Loucy (cell line): Measurements from ENCODE around the gene FBXO30.

Experiments
- H2AFZ ChIP-seq: fragments of 200-600 bp; sonication (generic); 2 replicates; pipeline ENCODE4 v1.6.0; 2016; ENCODE audit warnings: antibody characterized with exemption, mild to moderate bottlenecking, low read length, moderate library complexity
- H3F3A ChIP-seq: fragments of 200-600 bp; 2 replicates; pipeline ENCODE4 v1.6.0; 2016; ENCODE audit warnings: antibody characterized with exemption, low read depth, mild to moderate bottlenecking
- H3K27me3 ChIP-seq: fragments of 200-600 bp; sonication (generic); 2 replicates; pipeline ENCODE4 v1.6.1; 2014; ENCODE audit warnings: low read length, mild to moderate bottlenecking; ENCODE audit not compliant: insufficient read depth, poor library complexity, severe bottlenecking
- H3K36me3 ChIP-seq: fragments of 200-600 bp; sonication (generic); 2 replicates; pipeline ENCODE4 v1.6.1; 2016; ENCODE audit warnings: low read length; ENCODE audit not compliant: insufficient read depth
- H3K4me1 ChIP-seq: fragments of 200-600 bp; sonication (generic); 2 replicates; pipeline ENCODE4 v1.5.1; 2014; ENCODE audit warnings: low read length, mild to moderate bottlenecking; ENCODE audit not compliant: insufficient read depth, poor library complexity, severe bottlenecking
- H3K4me2 ChIP-seq: fragments of 200-600 bp; sonication (generic); 2 replicates; pipeline ENCODE4 v1.6.0; 2014; ENCODE audit warnings: antibody characterized with exemption, low read length, low read depth, mild to moderate bottlenecking; ENCODE audit not compliant: poor library complexity, severe bottlenecking
- H3K4me3 ChIP-seq: fragments of 200-600 bp; sonication (generic); 2 replicates; pipeline ENCODE4 v1.5.1; 2014; ENCODE audit warnings: low read length, mild to moderate bottlenecking, mixed read lengths; ENCODE audit not compliant: poor library complexity, severe bottlenecking
- H3K79me2 ChIP-seq: fragments of 200-600 bp; sonication (generic); 2 replicates; pipeline ENCODE4 v1.6.1; 2014; ENCODE audit warnings: low read length; ENCODE audit not compliant: insufficient read depth
- H3K9ac ChIP-seq: fragments of 200-600 bp; sonication (generic); 2 replicates; pipeline ENCODE4 v1.6.0; 2014; ENCODE audit warnings: mild to moderate bottlenecking, low read depth, low read length, moderate library complexity; ENCODE audit not compliant: poor library complexity, severe bottlenecking
- H3K9me2 ChIP-seq: fragments of 200-600 bp; sonication (generic); replicated peaks from 2 replicates; pipeline ENCODE4 v1.6.1; 2016; ENCODE audit warnings: low read depth, low read length, mixed read lengths
- H3K9me3 ChIP-seq: fragments of 200-600 bp; sonication (generic); 2 replicates; pipeline ENCODE4 v1.6.1; 2014; ENCODE audit warnings: mild to moderate bottlenecking, antibody characterized with exemption, low read length, low read depth; ENCODE audit not compliant: insufficient read depth
- H4K20me1 ChIP-seq: fragments of 200-600 bp; sonication (generic); 2 replicates; pipeline ENCODE4 v1.6.0; 2014; ENCODE audit warnings: antibody characterized with exemption, low read length, mild to moderate bottlenecking; ENCODE audit not compliant: insufficient read depth, poor library complexity, severe bottlenecking
- EZH2phosphoT487 ChIP-seq: fragments of 200-600 bp; IDR thresholded peaks from 2 replicates; pipeline ENCODE4 v1.6.1; 2018; ENCODE audit warnings: antibody characterized with exemption, mild to moderate bottlenecking, moderate library complexity, borderline replicate concordance
- TF ChIP-seq, protein P1 (sequence below): fragments of 200-600 bp; sonication (generic); conservative IDR thresholded peaks from 2 replicates; pipeline ENCODE4 v1.5.1; 2014; ENCODE audit warnings: mild to moderate bottlenecking, antibody characterized with exemption, low read length

The FBXO30 gene

DNA sequence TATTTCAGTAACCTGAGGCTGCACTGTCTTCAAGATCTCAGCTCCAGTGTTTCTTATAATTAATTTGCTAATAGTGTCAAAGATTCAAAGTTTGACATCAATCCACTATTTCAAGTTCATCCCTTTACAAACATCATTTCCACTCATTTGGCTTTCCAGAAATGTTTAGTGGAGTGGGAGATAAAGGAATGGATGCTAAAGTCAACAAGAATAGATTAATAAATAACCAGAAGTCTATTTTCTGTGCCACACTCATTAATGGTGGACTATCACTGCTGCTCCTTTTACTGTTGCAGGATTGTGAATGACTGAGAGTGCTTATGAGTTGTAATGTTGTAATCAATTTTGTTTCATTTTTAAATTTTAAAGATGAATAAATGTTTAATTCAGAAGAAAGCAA lies 50.9 kb downstream of the FBXO30 start:
- Histone ChIP-seq H3K4me1 (no peaks in the 10 kb centered on the region), H3K9me3 (no peaks in the 10 kb centered on the region), H3K4me3 (no peak overlapping the region), H3K27me3 (no peaks in the 10 kb centered on the region), H3K4me2 (no peak overlapping the region), H2AFZ (no peak overlapping the region), H3K9ac (no peak overlapping the region), H3K9me2 (no peaks in the 10 kb centered on the region), H3F3A (no peaks in the 10 kb centered on the region), H3K36me3 (no peaks in the 10 kb centered on the region), H3K79me2 (no peaks in the 10 kb centered on the region), H4K20me1 (no peaks in the 10 kb centered on the region)
- TF ChIP-seq, protein P1, sequence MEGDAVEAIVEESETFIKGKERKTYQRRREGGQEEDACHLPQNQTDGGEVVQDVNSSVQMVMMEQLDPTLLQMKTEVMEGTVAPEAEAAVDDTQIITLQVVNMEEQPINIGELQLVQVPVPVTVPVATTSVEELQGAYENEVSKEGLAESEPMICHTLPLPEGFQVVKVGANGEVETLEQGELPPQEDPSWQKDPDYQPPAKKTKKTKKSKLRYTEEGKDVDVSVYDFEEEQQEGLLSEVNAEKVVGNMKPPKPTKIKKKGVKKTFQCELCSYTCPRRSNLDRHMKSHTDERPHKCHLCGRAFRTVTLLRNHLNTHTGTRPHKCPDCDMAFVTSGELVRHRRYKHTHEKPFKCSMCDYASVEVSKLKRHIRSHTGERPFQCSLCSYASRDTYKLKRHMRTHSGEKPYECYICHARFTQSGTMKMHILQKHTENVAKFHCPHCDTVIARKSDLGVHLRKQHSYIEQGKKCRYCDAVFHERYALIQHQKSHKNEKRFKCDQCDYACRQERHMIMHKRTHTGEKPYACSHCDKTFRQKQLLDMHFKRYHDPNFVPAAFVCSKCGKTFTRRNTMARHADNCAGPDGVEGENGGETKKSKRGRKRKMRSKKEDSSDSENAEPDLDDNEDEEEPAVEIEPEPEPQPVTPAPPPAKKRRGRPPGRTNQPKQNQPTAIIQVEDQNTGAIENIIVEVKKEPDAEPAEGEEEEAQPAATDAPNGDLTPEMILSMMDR, result no peak
- TF ChIP-seq EZH2phosphoT487, result no peak

DNA sequence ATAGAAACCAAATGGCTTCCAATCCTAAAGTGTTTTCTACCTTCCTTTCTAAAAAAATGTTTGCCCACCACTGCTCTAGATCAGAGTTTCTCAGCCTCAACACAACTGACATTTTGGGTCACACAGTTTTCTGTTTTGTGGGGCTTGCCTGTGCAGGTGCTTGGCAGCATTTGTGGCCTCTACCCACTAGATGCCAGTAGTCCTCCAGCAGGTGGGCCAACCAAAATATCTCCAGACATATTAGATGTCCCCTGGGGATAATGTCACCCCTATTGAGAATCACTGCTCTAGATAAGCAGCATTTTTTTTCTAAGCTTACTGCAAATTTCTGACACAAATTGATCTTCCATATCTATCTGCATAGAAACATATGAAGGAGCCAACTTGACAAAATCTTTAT lies 53.0 kb downstream of the FBXO30 start:
- H3K4me2 ChIP-seq, result no peak overlapping the region
- TF ChIP-seq EZH2phosphoT487, result no peak
- TF ChIP-seq, protein P1, result peak; percentile 55
- H3K9me2 ChIP-seq, result no peaks in the 10 kb centered on the region
- H3K79me2 ChIP-seq, result no peaks in the 10 kb centered on the region
- no peaks in the 10 kb centered on the region for H3F3A ChIP-seq
- H3K4me1 ChIP-seq, result no peaks in the 10 kb centered on the region
- no peak overlapping the region for H3K4me3 ChIP-seq
- no peaks in the 10 kb centered on the region for H3K36me3 ChIP-seq
- no peaks in the 10 kb centered on the region for H3K9me3 ChIP-seq
- no peaks in the 10 kb centered on the region for H4K20me1 ChIP-seq
- no peaks in the 10 kb centered on the region for H3K27me3 ChIP-seq
- no peak overlapping the region for H2AFZ ChIP-seq
- H3K9ac ChIP-seq, result no peak overlapping the region

DNA sequence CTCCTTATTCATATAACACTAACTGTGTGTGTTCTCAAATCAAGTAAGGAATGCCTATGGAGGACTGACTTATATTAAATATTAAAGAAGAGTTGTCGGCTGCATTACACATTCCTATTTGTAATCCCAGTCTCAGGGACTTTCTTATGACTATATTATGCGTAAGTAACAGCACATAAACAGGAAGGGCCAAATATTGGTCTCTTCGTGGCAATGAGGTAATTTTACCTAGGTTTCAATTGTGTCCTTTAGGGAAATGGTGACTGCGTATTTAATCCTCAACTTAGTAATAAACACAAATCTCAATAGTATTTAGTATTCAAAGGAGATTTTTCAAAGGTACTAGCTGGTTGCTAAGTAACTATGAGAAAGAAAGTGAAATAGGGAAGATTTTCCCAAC lies 56.5 kb downstream of the FBXO30 start:
- no peak overlapping the region for H3K9ac ChIP-seq
- no peaks in the 10 kb centered on the region for H3K9me3 ChIP-seq
- no peaks in the 10 kb centered on the region for H3F3A ChIP-seq
- no peak overlapping the region for H2AFZ ChIP-seq
- no peak for TF ChIP-seq EZH2phosphoT487
- TF ChIP-seq, protein P1, result no peak
- H3K79me2 ChIP-seq, result no peaks in the 10 kb centered on the region
- H3K9me2 ChIP-seq, result no peaks in the 10 kb centered on the region
- no peaks in the 10 kb centered on the region for H3K36me3 ChIP-seq
- no peaks in the 10 kb centered on the region for H4K20me1 ChIP-seq
- H3K4me1 ChIP-seq, result peaks cover 4% of the 10 kb centered on the region
- no peak overlapping the region for H3K4me3 ChIP-seq
- H3K4me2 ChIP-seq, result no peak overlapping the region
- no peaks in the 10 kb centered on the region for H3K27me3 ChIP-seq
